K562 (cell line): Measurements from ENCODE around the gene REC8. TPM values are rescaled to one million over a fixed set of nuclear protein-coding genes. Genes with fewer than 3 reads are reported as not detected.

Experiments
- ATAC-seq: fragments of 200-7000 bp; cut with Tn5 transposase; 3 replicates; pipeline ENCODE4 v1.9.1; 2020; ENCODE audit warnings: moderate library complexity
- BruUV-seq: library from RNA; stranded (reverse); fragments of 400-500 nt; replicated peaks from 2 replicates; lab custom pipeline; 2021; lab: Mats Ljungman, UMichigan
- CTCF ChIA-PET: fragments of 300-600 bp; formaldehyde crosslinking; extraction: SDS; loops from one replicate; lab custom pipeline; 2021; ENCODE audit warnings: low intra/inter-chr PET ratio; lab: Yijun Ruan, JAX
- POLR2A ChIA-PET: fragments of 300-600, 350-650 bp; sonication (Branson Sonifier 250); formaldehyde crosslinking; extraction: SDS; loops from one replicate; lab custom pipeline; 2021; ENCODE audit warnings: antibody characterized with exemption, inconsistent platforms; lab: Yijun Ruan, JAX
- DNase-seq, 4 experiments: peaks; one replicate each; pipeline versions ENCODE4 v3.0.0 to v3.0.0-alpha.2; 2011 to 2018; ENCODE audit warnings: low spot score in 3 of 4, mixed read lengths in 3 of 4; ENCODE audit errors: extremely low read depth in 1 of 4
- FAIRE-seq: peaks from 2 replicates; lab custom pipeline; 2011; peaks lifted over from hg19 to GRCh38; lab: Jason Lieb, UNC
- H2AFZ ChIP-seq: 2 replicates; pipeline ENCODE4 v1.6.0; 2011; ENCODE audit warnings: low read depth, low read length, control low read depth, inconsistent platforms
- H3K27ac ChIP-seq: fragments of 200-600 bp; 3 replicates; pipeline ENCODE4 v1.8.0; 2011; ENCODE audit warnings: low read depth, mild to moderate bottlenecking, control low read depth, inconsistent platforms, low read length, moderate library complexity, mixed read lengths; ENCODE audit errors: extremely low read depth
- H3K27me3 ChIP-seq, 2 experiments: fragments of 300-600 bp in 1 of 2; 2 replicates in 1 of 2; 3 replicates in 1 of 2; pipeline versions ENCODE4 v1.6.0 to v1.8.0; 2011; ENCODE audit warnings: inconsistent platforms in 2 of 2, low read length in 2 of 2, mild to moderate bottlenecking in 1 of 2, mixed read lengths in 1 of 2, moderate library complexity in 1 of 2; ENCODE audit not compliant: control insufficient read depth in 2 of 2, insufficient read depth in 2 of 2
- H3K36me3 ChIP-seq: fragments of 300-600 bp; 3 replicates; pipeline ENCODE4 v1.8.0; 2011; ENCODE audit warnings: mild to moderate bottlenecking, low read length, inconsistent platforms; ENCODE audit not compliant: control insufficient read depth, insufficient read depth
- H3K4me1 ChIP-seq, 2 experiments: fragments of 200-600 bp in 1 of 2; replicated peaks in 1 of 2; 2 replicates in 1 of 2; 3 replicates in 1 of 2; pipeline versions ENCODE4 v1.5.1 to v1.8.0; 2011; ENCODE audit warnings: inconsistent platforms in 2 of 2, low read length in 2 of 2, mild to moderate bottlenecking in 1 of 2, mixed read lengths in 1 of 2, moderate library complexity in 1 of 2; ENCODE audit not compliant: control insufficient read depth in 2 of 2, insufficient read depth in 2 of 2
- H3K4me2 ChIP-seq: 2 replicates; pipeline ENCODE4 v1.6.1; 2011; ENCODE audit warnings: low read length, control low read depth, inconsistent platforms, mixed read lengths; ENCODE audit not compliant: insufficient read depth
- H3K4me3 ChIP-seq: fragments of 200-600 bp; sonication (generic), shearing (Covaris generic); 2 replicates; pipeline ENCODE4 v1.5.1; 2016; ENCODE audit warnings: control low read depth, inconsistent platforms
- H3K79me2 ChIP-seq: fragments of 200-600 bp; 3 replicates; pipeline ENCODE4 v1.8.0; 2011; ENCODE audit warnings: low read length, inconsistent platforms; ENCODE audit not compliant: control insufficient read depth, insufficient read depth
- H3K9ac ChIP-seq, 2 experiments: 2 replicates each; pipeline versions ENCODE4 v1.6.0 to v1.6.1; 2011; ENCODE audit warnings: low read depth in 2 of 2, low read length in 2 of 2, control low read depth in 1 of 2, inconsistent platforms in 1 of 2, mild to moderate bottlenecking in 1 of 2, mixed read lengths in 1 of 2; ENCODE audit not compliant: insufficient read depth in 1 of 2
- H3K9me1 ChIP-seq: one replicate; pipeline ENCODE4 v1.6.0; 2011; ENCODE audit warnings: inconsistent platforms, mild to moderate bottlenecking, low read length, moderate library complexity; ENCODE audit not compliant: control insufficient read depth, insufficient read depth
- H3K9me3 ChIP-seq: replicated peaks from 2 replicates; pipeline ENCODE4 v1.5.1; 2011; ENCODE audit warnings: low read depth, low read length, inconsistent platforms; ENCODE audit not compliant: control insufficient read depth, insufficient read depth
- H4K20me1 ChIP-seq: replicated peaks from 2 replicates; pipeline ENCODE4 v1.6.1; 2011; ENCODE audit warnings: low read length, inconsistent platforms, mixed read lengths; ENCODE audit not compliant: control insufficient read depth, insufficient read depth
- CBX5 ChIP-seq: IDR thresholded peaks from 2 replicates; pipeline ENCODE4 v1.6.1; 2014; ENCODE audit warnings: low read depth, borderline replicate concordance
- EP300 ChIP-seq: IDR thresholded peaks from 2 replicates; pipeline ENCODE4 v1.6.1; 2012; ENCODE audit warnings: low read length, improper control_type of control experiment
- ETS2 ChIP-seq: IDR thresholded peaks from 2 replicates; pipeline ENCODE4 v1.6.1; 2016; ENCODE audit warnings: borderline replicate concordance, missing genetic modification characterization, mild to moderate bottlenecking, moderate library complexity, missing compliant biosample characterization; ENCODE audit not compliant: poor library complexity, severe bottlenecking
- HDAC2 ChIP-seq: fragments of 450-650 bp; IDR thresholded peaks from 2 replicates; pipeline ENCODE4 v1.6.1; 2016; ENCODE audit warnings: mild to moderate bottlenecking
- NCOA2 ChIP-seq, 2 experiments: fragments of 450-650 bp; IDR thresholded peaks; 2 replicates each; pipeline ENCODE4 v1.6.1; 2018; ENCODE audit warnings: mild to moderate bottlenecking in 2 of 2, moderate library complexity in 1 of 2; ENCODE audit not compliant: partially characterized antibody in 2 of 2
- NR2C1 ChIP-seq, 2 experiments: fragments of 450-650 bp; IDR thresholded peaks; 2 replicates each; pipeline ENCODE4 v1.6.1; 2017; ENCODE audit warnings: mild to moderate bottlenecking in 2 of 2, antibody characterized with exemption in 1 of 2, inconsistent platforms in 1 of 2, missing compliant biosample characterization in 1 of 2, missing genetic modification characterization in 1 of 2
- POLR2A ChIP-seq: fragments of 450-650 bp; conservative IDR thresholded peaks from 2 replicates; pipeline ENCODE4 v1.6.1; 2016
- POLR2AphosphoS5 ChIP-seq: IDR thresholded peaks from 2 replicates; pipeline ENCODE4 v1.6.1; 2011; ENCODE audit warnings: mild to moderate bottlenecking, low read depth, low read length, moderate library complexity; ENCODE audit not compliant: control insufficient read depth, insufficient read depth
- POLR2G ChIP-seq: fragments of 200-400 bp; formaldehyde crosslinking; IDR thresholded peaks from 2 replicates; pipeline ENCODE4 v1.6.1; 2017; ENCODE audit warnings: low read depth, mild to moderate bottlenecking, antibody characterized with exemption, low read length, moderate library complexity
- ZNF197 ChIP-seq: fragments of 200-800 bp; sonication (Bioruptor generic); IDR thresholded peaks from 2 replicates; pipeline ENCODE4 v1.6.1; 2016; ENCODE audit warnings: low read depth, missing genetic modification characterization, missing compliant biosample characterization
- ZNF232 ChIP-seq: sonication (generic); formaldehyde crosslinking; IDR thresholded peaks from 2 replicates; pipeline ENCODE4 v1.8.0; 2022; ENCODE audit warnings: mild to moderate bottlenecking, missing genetic modification reagents
- ZNF311 ChIP-seq: fragments of 250-450 bp; sonication (Bioruptor Pico); IDR thresholded peaks from 2 replicates; pipeline ENCODE4 v1.4.0; 2020; ENCODE audit warnings: mild to moderate bottlenecking, moderate library complexity
- ZNF347 ChIP-seq: fragments of 450-650 bp; formaldehyde crosslinking; IDR thresholded peaks from 2 replicates; pipeline ENCODE4 v1.4.0; 2020; ENCODE audit warnings: low read depth, mild to moderate bottlenecking, moderate library complexity
- WGBS: fragments of 100-300 bp; shearing (Covaris generic); methylation state at CpG from one replicate; pipeline ENCODE4 v1.1.6; 2016; ENCODE audit warnings: low coverage, mixed read lengths; ENCODE audit not compliant: insufficient coverage; ENCODE audit errors: missing lambda C conversion rate; 5-methylcytosine and 5-hydroxymethylcytosine counted together
- in situ Hi-C: fragments of 300-500 bp; cut with MboI; formaldehyde crosslinking; loops from 4 replicates; pipeline ENCODE4 v1.15.0; 2018; ENCODE audit warnings: inconsistent platforms, mixed read lengths
- intact Hi-C: fragments of 100-400 bp; cut with micrococcal nuclease; formaldehyde crosslinking; loops from 2 replicates; pipeline ENCODE4 v1.14.2; 2022
- polyA plus RNA-seq, 8 experiments: library from polyadenylated mRNA; depleted of rRNA in 4 of 8; stranded (reverse) in 5 of 8; unstranded in 3 of 8; fragments of >200 nt; fragmentation: Nextera tagmentation in 2 of 8; fragmentation: Illumina TruSeq in 1 of 8; extraction: Ambion mirVana in 2 of 8; extraction: Trizol in 1 of 8; gene quantifications; 2 replicates each; pipeline versions ENCODE4 v1.2.1 to v1.2.3, GENCODE V29; 2011 to 2014; ENCODE audit warnings: inconsistent platforms in 1 of 8, missing spikeins in 1 of 8
- total RNA-seq, 7 experiments: library from RNA; depleted of rRNA in 6 of 7; stranded (reverse); fragments of >200 nt in 6 of 7; fragmentation: Illumina TruSeq in 2 of 7; extraction: Trizol in 2 of 7; gene quantifications; 2 replicates each; pipeline versions ENCODE4 v1.2.1 to v1.2.3, GENCODE V29; 2011 to 2021; ENCODE audit warnings: low replicate concordance in 1 of 7
- TF ChIP-seq, protein P1 (sequence below): fragments of 450-650 bp; IDR thresholded peaks from 2 replicates; pipeline ENCODE4 v1.6.1; 2016; ENCODE audit warnings: low read depth, mild to moderate bottlenecking, moderate library complexity
- TF ChIP-seq, protein P2 (sequence below), 2 experiments: fragments of 250-450 bp in 1 of 2; fragments of 450-650 bp in 1 of 2; sonication (Bioruptor Pico) in 1 of 2; IDR thresholded peaks; 2 replicates each; pipeline versions ENCODE4 v1.6.1 to v1.8.0; 2016 to 2021; ENCODE audit warnings: mild to moderate bottlenecking in 2 of 2, moderate library complexity in 2 of 2, missing compliant biosample characterization in 1 of 2, missing genetic modification characterization in 1 of 2
- TF ChIP-seq, protein P3 (sequence below), 2 experiments: IDR thresholded peaks; 2 replicates each; pipeline ENCODE4 v1.6.1; 2012; ENCODE audit warnings: improper control_type of control experiment in 2 of 2, low read depth in 2 of 2, low read length in 2 of 2, borderline replicate concordance in 1 of 2

Gene REC8
- total and polyA plus RNA-seq, 9 of the 15 experiments (the other 6 are each of a cell fraction or from before 2014, with no cell fraction given) = 0.11 to 2.5 (median 0.85) TPM

DNA sequence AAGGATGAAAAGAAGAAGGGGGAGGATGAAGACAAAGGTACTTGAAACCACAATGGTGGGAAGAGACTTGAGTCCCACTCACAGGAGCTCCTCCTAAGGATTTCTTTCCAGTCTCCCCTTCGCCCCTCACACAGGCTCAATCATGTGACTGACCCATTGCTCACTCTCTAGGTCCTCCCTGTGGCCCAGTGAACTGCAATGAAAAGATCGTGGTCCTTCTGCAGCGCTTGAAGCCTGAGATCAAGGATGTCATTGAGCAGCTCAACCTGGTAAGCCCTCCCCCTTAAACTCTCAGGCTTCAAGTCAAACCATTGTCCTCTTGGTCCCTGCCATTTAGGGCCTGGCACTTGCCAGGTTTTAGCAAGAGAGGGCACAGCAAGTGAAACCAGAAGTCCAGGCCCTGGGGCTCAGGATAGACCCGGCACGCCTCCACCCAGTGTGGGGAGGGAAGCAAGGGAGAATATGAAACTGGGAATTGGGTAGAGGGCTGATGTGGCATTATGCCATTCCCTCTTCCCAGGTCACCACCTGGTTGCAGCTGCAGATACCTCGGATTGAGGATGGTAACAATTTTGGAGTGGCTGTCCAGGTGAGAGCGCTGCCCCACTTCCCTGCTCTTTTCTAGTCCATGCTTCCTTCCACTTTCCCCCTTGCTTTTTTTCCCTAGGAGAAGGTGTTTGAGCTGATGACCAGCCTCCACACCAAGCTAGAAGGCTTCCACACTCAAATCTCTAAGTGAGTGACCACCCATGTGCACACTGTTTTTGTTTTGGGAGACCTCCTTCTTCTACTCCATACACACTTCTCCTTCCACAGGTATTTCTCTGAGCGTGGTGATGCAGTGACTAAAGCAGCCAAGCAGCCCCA lies 34.1 kb upstream of the REC8 start:
- no peak for FAIRE-seq
- H3K9ac ChIP-seq = 0 out of 4 replicates have a peak overlapping the region, but pooled peaks of 1 of the 2 experiments have one; percentile 42
- in situ Hi-C loops = no loop called here
- TF ChIP-seq, protein P1, sequence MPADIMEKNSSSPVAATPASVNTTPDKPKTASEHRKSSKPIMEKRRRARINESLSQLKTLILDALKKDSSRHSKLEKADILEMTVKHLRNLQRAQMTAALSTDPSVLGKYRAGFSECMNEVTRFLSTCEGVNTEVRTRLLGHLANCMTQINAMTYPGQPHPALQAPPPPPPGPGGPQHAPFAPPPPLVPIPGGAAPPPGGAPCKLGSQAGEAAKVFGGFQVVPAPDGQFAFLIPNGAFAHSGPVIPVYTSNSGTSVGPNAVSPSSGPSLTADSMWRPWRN = no peak
- TF ChIP-seq CBX5 (no peak), POLR2A (no peak), NR2C1 (IDR thresholded peaks at IDR 0.05) (no peak), NR2C1 (tag; IDR thresholded peaks at IDR 0.05) (no peak), ZNF197 (CRISPR knock-in tag) (no peak), EP300 (no peak), HDAC2 (no peak), ZNF347 (CRISPR knock-in tag) (no peak), POLR2G (no peak), ZNF232 (CRISPR knock-in tag) (no peak), ETS2 (tag) (no peak), POLR2AphosphoS5 (no peak), ZNF311 (CRISPR knock-in tag) (no peak), NCOA2 (IDR thresholded peaks at IDR 0.05; ENCODE audit: partially characterized antibody in 2 of 2) (no peak)
- TF ChIP-seq, protein P2, sequence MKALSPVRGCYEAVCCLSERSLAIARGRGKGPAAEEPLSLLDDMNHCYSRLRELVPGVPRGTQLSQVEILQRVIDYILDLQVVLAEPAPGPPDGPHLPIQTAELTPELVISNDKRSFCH (CRISPR knock-in tag; IDR thresholded peaks at IDR 0.05) = no peak
- TF ChIP-seq, protein P2 (tag; IDR thresholded peaks at IDR 0.05) = no peak
- TF ChIP-seq, protein P3, sequence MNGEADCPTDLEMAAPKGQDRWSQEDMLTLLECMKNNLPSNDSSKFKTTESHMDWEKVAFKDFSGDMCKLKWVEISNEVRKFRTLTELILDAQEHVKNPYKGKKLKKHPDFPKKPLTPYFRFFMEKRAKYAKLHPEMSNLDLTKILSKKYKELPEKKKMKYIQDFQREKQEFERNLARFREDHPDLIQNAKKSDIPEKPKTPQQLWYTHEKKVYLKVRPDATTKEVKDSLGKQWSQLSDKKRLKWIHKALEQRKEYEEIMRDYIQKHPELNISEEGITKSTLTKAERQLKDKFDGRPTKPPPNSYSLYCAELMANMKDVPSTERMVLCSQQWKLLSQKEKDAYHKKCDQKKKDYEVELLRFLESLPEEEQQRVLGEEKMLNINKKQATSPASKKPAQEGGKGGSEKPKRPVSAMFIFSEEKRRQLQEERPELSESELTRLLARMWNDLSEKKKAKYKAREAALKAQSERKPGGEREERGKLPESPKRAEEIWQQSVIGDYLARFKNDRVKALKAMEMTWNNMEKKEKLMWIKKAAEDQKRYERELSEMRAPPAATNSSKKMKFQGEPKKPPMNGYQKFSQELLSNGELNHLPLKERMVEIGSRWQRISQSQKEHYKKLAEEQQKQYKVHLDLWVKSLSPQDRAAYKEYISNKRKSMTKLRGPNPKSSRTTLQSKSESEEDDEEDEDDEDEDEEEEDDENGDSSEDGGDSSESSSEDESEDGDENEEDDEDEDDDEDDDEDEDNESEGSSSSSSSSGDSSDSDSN (IDR thresholded peaks at IDR 0.05; ENCODE audit: borderline replicate concordance in 1 of 2, low read depth in 2 of 2, low read length in 2 of 2) = no peak

More for the DNA sequence above, 34.1 kb upstream of the REC8 start:
- intact Hi-C loops = no loop called here
- no peaks in the 10 kb centered on the region for H3K9me1 ChIP-seq
- ChIA-PET CTCF (no interaction called here), POLR2A (interaction anchor here (0.9 to 1.8 kb wide), 4 partner anchors 9 to 44 kb away, joined by 4 read pairs; partner anchors contain the start of genes DCAF11, NRL, PCK2 and PSME2)
- H3K4me2 ChIP-seq = no peak overlapping the region
- peaks cover 20% of the 10 kb centered on the region for H3K79me2 ChIP-seq
- peaks cover 26% of the 10 kb centered on the region for H3K36me3 ChIP-seq
- no peaks in the 10 kb centered on the region; the same call in 1 of the 2 replicates for H4K20me1 ChIP-seq
- H3K9me3 ChIP-seq = no peaks in the 10 kb centered on the region
- H3K27me3 ChIP-seq = no peaks in the 10 kb centered on the region
- H3K4me1 ChIP-seq = peaks cover 13 to 36% of the 10 kb centered on the region in 2 experiments; a peak in 4 of 5 replicates
- 72% methylated on average over 5 of the region's 8 CpGs for WGBS
- ATAC-seq (no peak), DNase-seq (no peak)
- H3K4me3 ChIP-seq = no peak overlapping the region
- H3K27ac ChIP-seq = no peak overlapping the region
- BruUV-seq = TSS peak; percentile 67
- no peak overlapping the region for H2AFZ ChIP-seq
